Nephron progenitor cell (in vitro differentiated cells): ENCODE results near the gene AQP12B.
A peak's percentile ranks its signal among the peaks of the same experiment; 100 is the strongest.
"Not testable (repeated sequence)": the region's sequence is repeated elsewhere in the genome, so short reads cannot be mapped to it uniquely, and the experiment has no call there.

Experiments
- DNase-seq: peaks from one replicate; pipeline ENCODE4 v3.0.0; 2021
- H3K27ac Mint-ChIP-seq: 2 replicates; pipeline ENCODE4 v1.8.0; 2021; ENCODE audit warnings: mild to moderate bottlenecking, moderate library complexity, mixed read lengths
- H3K27me3 Mint-ChIP-seq: 2 replicates; pipeline ENCODE4 v1.8.0; 2021; ENCODE audit warnings: mild to moderate bottlenecking, low read depth, mixed read lengths; ENCODE audit not compliant: poor library complexity
- H3K36me3 Mint-ChIP-seq: 2 replicates; pipeline ENCODE4 v1.8.0; 2021; ENCODE audit warnings: low read depth, mixed read lengths
- H3K4me1 Mint-ChIP-seq: 2 replicates; pipeline ENCODE4 v1.8.0; 2021; ENCODE audit warnings: mixed read lengths
- H3K4me3 Mint-ChIP-seq: 2 replicates; pipeline ENCODE4 v1.8.0; 2021; ENCODE audit warnings: mild to moderate bottlenecking, moderate library complexity, mixed read lengths
- H3K9me3 Mint-ChIP-seq: 2 replicates; pipeline ENCODE4 v1.8.0; 2021; ENCODE audit warnings: mild to moderate bottlenecking, moderate library complexity, mixed read lengths
- CTCF ChIP-seq: fragments of 200-600 bp; sonication (generic); IDR thresholded peaks from 2 replicates; pipeline ENCODE4 v1.5.0; 2021; ENCODE audit warnings: antibody characterized with exemption

The AQP12B gene

GRCh38 chr2:240703417-240704341 is 21.0 kb upstream of the AQP12B start:
- no peak for TF ChIP-seq CTCF
- H3K9me3 Mint-ChIP-seq, result peaks cover 5% of the 10 kb centered on the region
- peaks cover 20% of the 10 kb centered on the region for H3K27me3 Mint-ChIP-seq
- H3K4me3 Mint-ChIP-seq, result no peak overlapping the region
- H3K27ac Mint-ChIP-seq, result peak overlapping the region; percentile 60
- DNase-seq, result no peak
- peaks cover 4% of the 10 kb centered on the region for H3K36me3 Mint-ChIP-seq
- peaks cover 43% of the 10 kb centered on the region for H3K4me1 Mint-ChIP-seq

- no peak overlapping the region for H3K4me3 Mint-ChIP-seq
- H3K27me3 Mint-ChIP-seq, result peaks cover 12% of the 10 kb centered on the region
- DNase-seq, result no peak
- no peak for TF ChIP-seq CTCF
- no peak overlapping the region for H3K27ac Mint-ChIP-seq
- peaks cover 35% of the 10 kb centered on the region for H3K4me1 Mint-ChIP-seq
- no peaks in the 10 kb centered on the region for H3K9me3 Mint-ChIP-seq
- no peaks in the 10 kb centered on the region for H3K36me3 Mint-ChIP-seq
Observed at GRCh38 chr2:240702640-240703011, 19.9 kb upstream of the AQP12B start.

- no peak overlapping the region for H3K4me3 Mint-ChIP-seq
- DNase-seq, result no peak
- peaks cover 9% of the 10 kb centered on the region for H3K27me3 Mint-ChIP-seq
- no peak for TF ChIP-seq CTCF
- peaks cover 29% of the 10 kb centered on the region for H3K4me1 Mint-ChIP-seq
- H3K36me3 Mint-ChIP-seq, result no peaks in the 10 kb centered on the region
- H3K27ac Mint-ChIP-seq, result no peak overlapping the region
- H3K9me3 Mint-ChIP-seq, result no peaks in the 10 kb centered on the region
Observed at GRCh38 chr2:240701736-240702639, 19.3 kb upstream of the AQP12B start.

- Mint-ChIP-seq H3K4me3 (no peak overlapping the region), H3K27me3 (peaks cover 9% of the 10 kb centered on the region), H3K4me1 (peaks cover 26% of the 10 kb centered on the region), H3K9me3 (no peaks in the 10 kb centered on the region), H3K36me3 (no peaks in the 10 kb centered on the region), H3K27ac (no peak overlapping the region)
- DNase-seq, result no peak
- TF ChIP-seq CTCF, result no peak
Observed at GRCh38 chr2:240701091-240701735, 18.5 kb upstream of the AQP12B start.

GRCh38 chr2:240700616-240701015 is 17.9 kb upstream of the AQP12B start:
- H3K9me3 Mint-ChIP-seq, H3K27me3 Mint-ChIP-seq, H3K36me3 Mint-ChIP-seq, H3K27ac Mint-ChIP-seq, DNase-seq, H3K4me3 Mint-ChIP-seq: not testable (repeated sequence)
- H3K4me1 Mint-ChIP-seq, result peaks cover 24% of the 10 kb centered on the region

- peaks cover 17% of the 10 kb centered on the region for H3K4me1 Mint-ChIP-seq
- H3K4me3 Mint-ChIP-seq, DNase-seq, H3K36me3 Mint-ChIP-seq, H3K9me3 Mint-ChIP-seq, H3K27me3 Mint-ChIP-seq, H3K27ac Mint-ChIP-seq: not testable (repeated sequence)
Observed at GRCh38 chr2:240699835-240700234, 17.1 kb upstream of the AQP12B start.

GRCh38 chr2:240698852-240699561 is 16.3 kb upstream of the AQP12B start:
- not testable (repeated sequence) for H3K4me3 Mint-ChIP-seq, H3K27ac Mint-ChIP-seq, H3K27me3 Mint-ChIP-seq, H3K9me3 Mint-ChIP-seq, H3K36me3 Mint-ChIP-seq
- DNase-seq, result peak; percentile 11
- peaks cover 14% of the 10 kb centered on the region for H3K4me1 Mint-ChIP-seq

GRCh38 chr2:240696469-240696868 is 13.8 kb upstream of the AQP12B start:
- DNase-seq, H3K4me1 Mint-ChIP-seq, H3K9me3 Mint-ChIP-seq, H3K27ac Mint-ChIP-seq, H3K4me3 Mint-ChIP-seq, H3K36me3 Mint-ChIP-seq, H3K27me3 Mint-ChIP-seq: not testable (repeated sequence)

- H3K4me1 Mint-ChIP-seq, H3K36me3 Mint-ChIP-seq, H3K27ac Mint-ChIP-seq, H3K27me3 Mint-ChIP-seq, DNase-seq, H3K4me3 Mint-ChIP-seq, H3K9me3 Mint-ChIP-seq: not testable (repeated sequence)
Observed at GRCh38 chr2:240695593-240695992, 12.9 kb upstream of the AQP12B start.
